Fibroblast of skin of left quadriceps (primary cell): ENCODE results near the gene MIA.
A peak's percentile ranks its signal among the peaks of the same experiment; 100 is the strongest.
"Not testable (repeated sequence)": the region's sequence is repeated elsewhere in the genome, so short reads cannot be mapped to it uniquely, and the experiment has no call there.

Experiments used
- DNase-seq, 2 experiments: peaks; one replicate each; pipeline ENCODE4 v3.0.0-alpha.2; 2013; ENCODE audit warnings: low read depth in 2 of 2

Gene MIA

DNA sequence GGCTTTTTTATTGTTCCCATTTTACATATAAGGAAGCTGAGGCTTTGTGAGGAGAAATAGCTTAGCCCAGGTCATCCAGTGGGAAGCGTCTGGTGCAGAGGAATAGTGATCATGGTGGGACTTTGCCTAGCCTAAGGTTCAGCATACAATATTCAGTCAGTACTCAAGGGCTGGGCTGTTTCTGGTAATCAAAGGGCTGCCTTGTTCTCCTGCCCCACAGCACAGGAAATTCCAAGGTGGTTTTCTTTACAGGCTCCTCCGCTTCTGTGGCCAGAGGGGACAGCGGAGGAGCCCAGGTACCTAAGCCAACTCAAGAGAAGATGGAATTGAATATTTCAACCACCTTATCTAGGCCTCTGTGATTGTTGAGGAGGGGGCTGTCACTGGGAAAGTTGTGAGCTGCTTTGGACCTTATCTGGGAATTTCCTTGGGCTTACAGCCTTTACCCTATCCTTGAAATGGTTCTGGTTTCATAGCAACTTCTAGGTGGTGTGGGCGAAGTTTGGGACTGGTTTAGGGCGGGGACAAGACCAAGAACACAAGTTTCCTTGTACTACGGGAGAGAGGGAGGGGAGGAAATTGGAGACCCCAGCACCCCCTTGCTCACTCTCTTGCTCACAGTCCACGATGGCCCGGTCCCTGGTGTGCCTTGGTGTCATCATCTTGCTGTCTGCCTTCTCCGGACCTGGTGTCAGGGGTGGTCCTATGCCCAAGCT lies at the start of gene MIA:
TSS of gene MIA (plus strand) at position 606 of the 716 bp plus-strand sequence. CDS start at position 628, 22 bp downstream.
- no peak for DNase-seq

GRCh38 chr19:40726279-40726678 lies 49.0 kb upstream of the MIA start:
- no peak for DNase-seq

- DNase-seq: not testable (repeated sequence)
These were observed 45.3 kb upstream of the MIA start for GRCh38 chr19:40730065-40730464.

- DNase-seq: not testable (repeated sequence)
These were observed 43.0 kb upstream of the MIA start for GRCh38 chr19:40732304-40732703.

DNA sequence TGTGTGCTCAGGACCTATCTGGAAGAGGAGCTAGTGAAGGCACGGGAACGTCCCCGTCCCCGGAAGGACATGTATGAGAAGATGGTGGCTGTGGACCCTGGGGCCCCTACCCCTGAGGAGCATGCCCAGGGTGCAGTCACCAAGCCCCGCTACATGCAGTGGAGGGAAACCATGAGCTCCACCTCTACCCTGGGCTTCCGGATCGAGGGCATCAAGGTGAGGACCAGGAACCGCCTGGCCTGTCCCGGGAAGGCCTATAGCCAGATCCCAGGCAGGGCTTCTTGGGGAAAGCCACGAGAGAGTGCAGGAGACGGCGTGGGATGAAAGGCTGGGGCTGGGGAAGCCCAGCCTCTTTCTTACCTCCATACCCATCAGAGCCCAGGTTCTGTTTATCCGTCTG lies 42.2 kb upstream of the MIA start:
- DNase-seq: no peak

DNA sequence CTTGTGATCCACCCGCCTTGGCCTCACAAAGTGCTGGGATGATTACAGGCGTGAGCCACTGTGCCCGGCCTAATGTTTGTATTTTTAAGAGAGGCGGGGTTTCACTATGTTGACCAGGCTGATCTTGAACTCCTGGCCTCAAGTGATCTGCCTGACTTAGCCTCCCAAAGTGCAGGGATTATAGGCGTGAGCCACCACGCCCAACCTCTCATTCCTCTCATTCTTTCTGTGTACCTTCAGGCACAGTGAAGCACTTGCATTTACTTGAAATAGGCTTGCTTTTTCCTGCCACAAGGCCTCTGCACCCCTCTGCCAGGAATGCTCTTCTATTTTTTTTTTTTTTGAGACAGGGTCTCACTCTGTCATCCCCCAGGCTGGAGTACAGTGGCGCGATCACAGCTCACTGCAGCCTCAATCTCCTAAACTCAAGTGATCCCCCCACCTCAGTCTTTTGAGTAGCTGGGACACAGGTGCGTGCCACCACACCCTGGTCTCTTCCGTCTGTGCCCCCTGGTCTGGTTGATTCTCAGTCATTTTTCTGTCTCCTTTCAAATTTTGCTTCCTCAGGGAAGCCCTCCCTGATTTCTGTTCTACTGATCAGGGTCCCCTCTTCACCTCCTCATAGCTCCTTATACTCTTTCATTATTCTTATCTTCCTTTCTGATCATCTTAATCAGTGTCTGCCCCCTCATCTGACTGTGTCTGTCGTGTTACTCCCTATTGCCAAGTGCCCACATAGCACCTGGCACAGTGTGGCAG lies 40.1 kb upstream of the MIA start:
- no peak for DNase-seq

- DNase-seq: no peak
These were observed 38.7 kb upstream of the MIA start for GRCh38 chr19:40736661-40737060.

DNA sequence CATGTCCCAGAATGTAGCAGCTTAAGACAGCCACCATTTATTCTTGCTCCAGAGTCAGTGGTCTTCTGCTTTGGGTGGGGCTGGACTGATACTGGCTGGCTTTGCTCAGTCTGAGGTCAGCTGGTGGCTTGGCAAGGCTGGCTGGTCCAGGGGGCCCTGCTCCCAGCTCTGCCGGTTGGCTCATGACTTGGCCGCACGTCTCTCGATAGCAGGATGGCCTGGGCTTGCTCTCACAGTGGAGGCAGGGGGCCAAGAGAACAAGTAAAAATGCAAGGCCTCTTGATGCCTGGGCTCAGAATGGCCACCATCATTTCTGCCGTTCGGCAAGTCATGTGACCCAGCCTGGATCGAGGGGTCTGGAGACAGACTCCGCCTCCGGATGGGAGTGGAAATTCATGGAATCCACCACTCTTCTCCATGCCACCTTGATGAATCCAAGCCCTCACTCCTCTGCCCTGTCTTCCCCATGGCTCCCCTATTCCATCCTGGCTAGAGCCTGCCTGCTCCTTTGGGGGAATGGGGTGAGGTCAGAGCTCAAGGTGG lies 38.1 kb upstream of the MIA start:
- DNase-seq: no peak

DNA sequence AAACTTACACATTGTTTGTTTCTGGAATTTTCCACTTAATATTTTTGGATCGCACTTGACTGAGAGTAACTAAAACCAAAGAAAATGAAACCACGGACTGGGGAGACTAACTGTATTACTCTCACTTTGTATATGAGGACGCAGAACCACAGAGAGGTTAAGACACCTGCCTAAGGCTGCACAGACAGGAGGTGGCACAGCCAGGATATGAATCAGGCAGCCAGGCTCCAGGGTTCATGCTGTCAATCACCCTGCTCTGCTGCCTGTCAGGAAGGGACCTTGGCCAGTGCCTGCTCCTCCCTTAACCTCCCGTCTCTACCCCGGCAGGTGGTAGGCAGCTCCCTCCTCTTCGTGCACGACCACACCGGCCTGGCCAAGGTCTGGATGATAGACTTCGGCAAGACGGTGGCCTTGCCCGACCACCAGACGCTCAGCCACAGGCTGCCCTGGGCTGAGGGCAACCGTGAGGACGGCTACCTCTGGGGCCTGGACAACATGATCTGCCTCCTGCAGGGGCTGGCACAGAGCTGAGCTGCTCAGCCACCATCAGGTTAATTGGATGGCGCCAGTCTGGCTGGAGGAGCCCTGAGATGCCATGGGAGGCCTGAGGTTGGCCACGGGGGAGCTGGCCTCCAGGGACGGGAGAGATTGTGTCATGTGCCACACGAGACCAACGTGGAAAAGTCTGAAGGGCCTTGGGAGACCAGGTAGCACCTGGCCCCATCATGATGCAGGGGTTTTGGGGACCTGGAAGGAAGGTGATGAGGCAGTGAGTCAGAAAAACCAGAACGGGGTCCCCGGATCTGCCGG lies 36.1 kb upstream of the MIA start:
- DNase-seq: no peak

DNA sequence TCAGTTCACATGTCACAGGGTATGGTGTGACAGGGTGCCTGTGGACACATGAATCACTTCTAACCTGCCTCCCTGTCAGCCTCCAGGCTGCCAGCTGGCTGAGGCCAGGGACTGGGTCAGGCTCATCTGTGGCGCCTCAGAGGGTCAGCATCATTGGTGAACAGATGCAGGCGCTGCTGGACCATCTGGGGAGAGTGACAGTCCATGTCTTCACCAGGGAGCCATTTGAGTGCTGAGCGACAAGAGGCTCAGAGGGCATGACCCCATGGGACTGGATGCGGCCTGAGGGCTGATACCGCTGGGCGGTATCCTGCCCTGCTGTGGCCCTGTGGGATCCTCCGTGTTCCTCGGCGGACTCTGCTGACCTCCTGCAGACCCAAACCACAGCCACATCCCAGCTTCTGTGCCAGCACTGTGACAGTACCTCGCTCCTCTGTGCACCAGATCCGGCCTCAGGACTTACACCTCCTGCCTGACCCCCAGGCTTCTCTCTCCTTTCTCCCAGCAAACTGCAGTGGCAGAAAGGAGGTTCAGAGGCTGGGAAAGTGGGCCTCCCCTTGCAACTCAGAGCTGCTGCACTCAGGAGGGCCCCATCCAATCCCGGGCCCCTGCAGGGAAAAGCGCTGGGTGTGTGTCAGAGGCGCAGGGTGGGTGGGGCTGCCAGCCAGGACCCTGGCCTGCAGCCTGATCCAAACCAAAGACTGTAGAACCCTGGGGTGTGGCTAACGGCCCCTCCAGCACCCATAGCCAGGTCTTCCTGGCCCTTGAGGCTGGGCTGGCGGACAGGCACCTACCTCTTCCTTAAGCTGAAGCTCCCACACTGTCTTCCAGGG lies 35.2 kb upstream of the MIA start:
- DNase-seq: no peak

- no peak for DNase-seq
These were observed 34.6 kb upstream of the MIA start for GRCh38 chr19:40740747-40741146.

GRCh38 chr19:40741527-40742390 lies 33.6 kb upstream of the MIA start:
- no peak for DNase-seq

DNA sequence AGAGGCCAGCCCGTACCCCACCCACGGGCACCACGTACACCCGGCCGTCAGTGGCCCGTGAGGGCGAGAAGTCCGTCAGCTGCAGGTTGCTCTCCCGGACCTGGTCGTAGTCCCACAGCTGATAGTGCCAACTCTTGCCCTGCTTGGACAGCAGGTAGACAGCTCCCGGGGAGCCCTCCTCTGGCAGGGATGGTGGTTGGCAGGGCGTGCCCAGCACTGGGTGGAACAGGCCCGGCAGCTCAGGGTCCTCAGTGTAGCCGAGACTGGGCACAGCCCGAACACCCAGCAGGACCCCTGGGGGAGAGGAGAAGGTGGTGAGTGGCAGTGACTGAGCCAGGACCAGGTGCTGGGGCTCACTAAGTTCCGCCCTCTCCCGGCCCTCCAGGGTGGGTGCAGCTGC lies 32.8 kb upstream of the MIA start:
- no peak for DNase-seq

- DNase-seq: no peak
These were observed 32.4 kb upstream of the MIA start for GRCh38 chr19:40742886-40743285.

GRCh38 chr19:40743926-40744325 lies 31.4 kb upstream of the MIA start:
- DNase-seq: no peak

DNA sequence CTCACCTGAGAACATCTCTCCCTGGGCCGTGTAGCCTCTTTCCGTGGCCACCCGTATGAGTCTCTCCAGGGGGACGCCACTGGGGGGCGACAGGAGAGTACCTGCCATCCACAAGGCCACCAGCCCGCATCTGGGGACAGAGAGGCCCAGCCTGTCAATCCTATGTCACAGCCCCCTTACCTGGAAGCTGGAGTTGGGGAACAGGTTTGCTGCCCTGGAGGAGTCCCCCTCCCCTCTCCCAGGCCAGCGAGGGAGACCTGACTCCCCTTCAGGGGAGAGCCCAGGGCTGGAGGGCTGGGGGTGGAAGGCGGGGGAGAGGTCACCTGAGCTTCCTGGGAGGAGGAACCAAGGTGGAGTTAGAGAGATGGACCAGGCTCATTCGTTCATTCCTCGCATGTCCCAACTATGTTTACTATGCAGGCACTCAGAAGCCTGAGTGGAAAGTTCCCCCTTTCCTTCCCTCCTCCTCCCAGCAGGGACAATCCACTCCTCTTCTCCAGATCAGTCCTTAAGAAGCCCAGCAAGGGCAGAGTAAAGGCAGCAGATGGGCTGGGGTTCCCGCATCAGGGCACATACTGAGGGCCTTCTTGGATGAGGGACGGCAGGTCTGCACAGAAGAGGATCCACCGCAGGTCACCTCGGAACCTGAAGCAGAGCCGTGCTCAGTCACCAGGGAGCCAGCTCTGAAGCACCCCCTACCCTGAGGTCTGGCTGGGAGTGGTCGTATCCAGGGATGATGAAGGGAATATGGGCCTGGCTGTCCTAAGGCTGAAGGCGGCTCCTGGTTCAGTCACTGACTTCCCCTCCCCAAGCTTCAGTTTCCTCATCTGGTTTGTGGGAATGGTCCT lies 30.5 kb upstream of the MIA start:
- DNase-seq: no peak

- DNase-seq: peak in 1 of 2 experiments; percentile 10
These were observed 29.9 kb upstream of the MIA start for GRCh38 chr19:40745402-40745780.

DNA sequence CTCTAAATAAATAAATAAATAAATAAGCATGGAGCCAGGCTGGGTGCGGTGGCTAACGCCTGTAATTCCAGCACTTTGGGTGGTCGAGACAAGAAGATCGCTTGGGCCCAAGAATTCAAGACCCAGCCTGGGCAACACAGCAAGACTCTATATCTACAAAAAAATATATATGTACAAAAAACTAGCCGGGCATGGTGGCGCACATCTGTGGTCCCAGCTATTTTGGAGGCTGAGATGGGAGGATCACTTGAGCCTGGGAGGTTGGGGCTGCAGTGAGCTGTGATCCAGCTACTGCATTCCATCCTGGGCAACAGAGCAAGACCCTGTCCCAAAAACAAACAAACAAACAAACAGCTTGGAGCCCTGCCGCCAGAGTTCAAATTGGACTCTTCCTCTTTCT lies 27.8 kb upstream of the MIA start:
- DNase-seq: no peak
